H54 (cell line): ENCODE measurements around the gene PLXND1.

ENCODE experiments used
- DNase-seq: peaks from one replicate; pipeline ENCODE4 v3.0.0; 2011; ENCODE audit warnings: low spot score, mixed read lengths; ENCODE audit not compliant: insufficient read length
- FAIRE-seq: peaks from 3 replicates; lab custom pipeline; 2011; peaks lifted over from hg19 to GRCh38; lab: Jason Lieb, UNC
- POLR2A ChIP-seq: IDR thresholded peaks from 2 replicates; pipeline ENCODE4 v1.6.1; 2011; ENCODE audit warnings: low read depth, mild to moderate bottlenecking, low read length

PLXND1 gene

DNA sequence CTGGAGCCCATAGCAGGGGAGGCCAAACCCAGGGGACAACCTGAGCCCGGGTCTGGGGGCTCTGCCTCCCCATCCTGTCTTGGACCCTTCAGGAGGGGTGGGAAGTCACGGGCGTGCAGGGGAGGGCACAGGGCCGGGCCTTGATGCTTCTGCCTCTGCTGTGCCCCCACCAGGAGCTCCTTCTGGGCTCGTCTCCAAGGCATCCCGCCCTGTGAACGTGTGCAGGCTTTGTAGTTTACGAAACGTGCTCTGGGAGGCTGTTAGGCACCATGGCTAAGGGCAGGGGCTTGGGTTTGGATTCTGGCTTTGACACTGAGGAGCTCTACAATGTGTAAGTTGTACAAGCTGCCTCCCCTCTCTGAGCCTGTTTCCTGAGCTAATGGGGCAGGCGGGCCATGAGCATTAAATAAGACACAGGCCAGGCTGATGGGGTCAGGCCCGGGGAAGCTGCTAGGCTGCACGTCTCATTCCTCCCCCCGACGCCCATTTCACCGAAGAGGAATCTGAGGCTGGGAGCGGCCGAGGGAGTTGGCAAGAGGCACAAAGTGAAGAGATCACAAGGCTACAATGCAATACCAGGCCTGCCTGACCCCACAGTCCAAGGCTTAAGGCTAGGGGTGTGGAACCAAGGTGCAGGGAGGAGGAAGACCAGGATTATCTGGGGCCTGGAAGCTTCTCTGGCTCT is 19.6 kb downstream of the PLXND1 start:
- FAIRE-seq (no peak), DNase-seq (no peak)
- no peak for TF ChIP-seq POLR2A

DNA sequence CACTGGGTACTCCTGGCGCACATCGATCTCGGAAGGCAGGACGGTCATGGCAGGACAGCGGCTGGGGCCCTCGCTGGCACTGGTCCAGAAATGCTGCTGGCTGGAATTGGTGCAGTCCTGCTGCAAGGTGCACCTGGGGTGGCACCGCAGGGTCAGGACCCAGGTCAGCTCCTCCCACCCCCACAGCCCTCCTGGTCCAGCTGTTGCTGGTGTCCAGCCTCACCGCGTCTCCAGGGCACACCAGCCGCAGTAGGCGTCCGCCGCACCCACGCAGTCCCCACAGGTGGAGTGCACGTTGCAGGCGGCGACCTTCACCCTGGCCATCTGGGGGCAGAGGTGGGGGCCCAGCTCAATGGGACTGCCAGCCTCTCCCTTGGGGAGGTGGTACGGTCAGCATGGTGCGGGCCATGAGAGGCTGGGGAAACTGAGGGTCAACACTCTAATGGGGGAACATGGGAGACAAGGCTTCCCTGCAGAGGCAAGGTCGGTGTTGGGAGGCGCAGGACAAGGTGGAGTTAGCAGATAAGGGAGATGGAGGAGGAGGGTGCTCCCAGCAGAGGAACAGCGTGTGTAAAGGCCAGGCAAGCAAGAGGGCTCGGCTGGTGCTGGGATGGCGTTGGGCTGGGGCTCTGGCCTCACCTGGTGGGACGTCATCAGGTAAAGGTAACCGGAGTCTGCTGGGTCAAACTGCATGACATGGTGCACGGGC is 20.4 kb downstream of the PLXND1 start:
- no peak for FAIRE-seq
- DNase-seq = no peak
- no peak for TF ChIP-seq POLR2A

DNA sequence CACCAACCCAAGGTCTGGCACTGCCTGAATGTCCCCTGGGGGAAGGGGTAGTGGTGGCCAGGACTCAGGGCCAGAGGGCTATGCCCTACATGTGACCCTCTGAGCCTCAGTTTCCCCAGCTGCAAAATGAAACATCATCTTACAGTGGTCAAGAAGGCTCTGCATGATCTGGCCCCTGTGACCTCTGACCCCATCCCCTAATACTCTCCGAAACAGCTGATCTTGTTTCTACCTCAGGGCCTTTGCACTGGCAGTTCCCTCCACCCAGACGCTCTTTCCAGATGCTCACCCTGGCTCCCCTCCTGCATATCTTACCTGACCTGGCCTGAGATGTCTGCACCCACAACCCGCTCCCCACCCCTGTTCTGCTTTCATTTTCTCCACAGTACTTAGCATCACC is 21.8 kb downstream of the PLXND1 start:
- TF ChIP-seq POLR2A = no peak
- no peak for DNase-seq
- FAIRE-seq = no peak

DNA sequence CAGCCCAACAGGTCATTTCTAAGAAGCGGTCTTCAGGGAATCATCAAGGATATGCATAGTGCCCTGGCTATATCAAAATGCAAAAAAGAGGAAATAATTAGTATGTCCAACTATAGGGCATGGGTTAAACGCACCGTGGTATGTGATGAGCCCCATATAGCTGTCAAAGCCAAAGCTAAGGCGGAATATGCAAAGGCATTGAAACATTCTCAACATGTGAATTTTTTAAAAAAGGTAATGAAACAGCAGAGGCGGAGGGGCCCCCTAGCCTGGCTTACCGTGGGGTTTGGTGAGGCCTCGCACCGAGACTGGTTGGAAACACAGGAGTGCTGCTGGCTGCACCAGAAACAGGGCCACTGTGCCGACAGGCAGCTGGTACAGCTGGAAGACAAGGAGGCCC is 23.2 kb downstream of the PLXND1 start:
- TF ChIP-seq POLR2A = no peak
- DNase-seq = no peak
- FAIRE-seq = no peak

DNA sequence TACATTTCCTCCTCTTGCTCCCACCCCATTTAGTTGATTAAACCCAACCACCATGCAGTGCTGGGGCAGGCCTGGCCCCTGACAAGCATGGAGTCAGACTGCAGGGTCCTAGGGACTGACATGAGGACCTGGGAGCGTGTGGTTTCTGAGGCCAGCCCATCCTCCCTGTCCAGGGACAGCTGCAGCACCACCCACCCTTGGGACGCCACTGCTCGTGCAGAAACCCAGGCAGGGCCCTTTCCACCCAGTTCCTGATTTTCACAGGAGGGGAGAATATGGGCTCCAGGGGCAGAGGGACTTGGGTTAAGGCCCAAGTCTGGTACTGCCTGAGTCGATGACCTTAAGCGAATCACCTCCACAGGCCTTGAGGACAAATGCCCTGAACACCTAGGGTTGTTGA is 23.7 kb downstream of the PLXND1 start:
- FAIRE-seq = no peak
- TF ChIP-seq POLR2A = no peak
- no peak for DNase-seq

DNA sequence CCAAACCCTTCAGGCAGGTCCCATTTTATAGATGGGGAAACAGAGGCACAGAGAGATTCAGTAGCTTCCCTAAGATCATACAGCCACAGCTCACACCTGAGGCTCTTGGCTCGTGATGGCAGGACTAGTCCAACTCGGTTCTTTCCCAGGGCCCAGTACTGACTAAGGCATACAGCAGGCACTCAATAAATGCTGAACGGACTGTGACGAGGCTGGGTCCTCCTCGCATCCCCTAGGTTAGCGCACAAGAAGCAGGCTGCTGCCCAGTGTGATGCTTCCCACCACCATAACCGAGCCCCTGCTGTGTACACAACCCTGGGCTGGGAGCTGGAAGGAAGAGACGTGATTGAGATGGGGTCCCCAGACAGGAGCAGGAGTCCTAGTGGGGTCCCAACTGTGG is 24.9 kb downstream of the PLXND1 start:
- no peak for TF ChIP-seq POLR2A
- no peak for DNase-seq
- FAIRE-seq = no peak

DNA sequence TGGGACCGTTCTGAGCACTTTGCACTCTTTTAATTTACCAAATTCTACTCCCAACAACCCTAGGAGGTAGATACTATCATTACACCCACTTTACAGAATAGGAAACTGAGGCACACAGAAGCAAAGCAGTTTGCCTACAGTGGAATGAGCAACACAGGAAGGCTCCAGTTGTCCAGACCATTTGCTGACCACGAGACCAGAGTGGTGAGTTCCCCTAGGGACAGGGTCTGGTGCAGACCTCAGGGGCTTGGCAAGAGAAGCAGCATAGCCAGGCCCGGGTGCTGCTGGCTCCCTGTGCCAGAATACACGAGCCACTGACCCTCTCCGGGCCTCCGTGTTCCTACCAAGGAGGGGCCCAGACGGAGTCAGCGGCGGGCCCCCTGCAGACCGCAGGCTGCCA is 26.5 kb downstream of the PLXND1 start:
- TF ChIP-seq POLR2A = no peak
- DNase-seq (no peak), FAIRE-seq (no peak)

DNA sequence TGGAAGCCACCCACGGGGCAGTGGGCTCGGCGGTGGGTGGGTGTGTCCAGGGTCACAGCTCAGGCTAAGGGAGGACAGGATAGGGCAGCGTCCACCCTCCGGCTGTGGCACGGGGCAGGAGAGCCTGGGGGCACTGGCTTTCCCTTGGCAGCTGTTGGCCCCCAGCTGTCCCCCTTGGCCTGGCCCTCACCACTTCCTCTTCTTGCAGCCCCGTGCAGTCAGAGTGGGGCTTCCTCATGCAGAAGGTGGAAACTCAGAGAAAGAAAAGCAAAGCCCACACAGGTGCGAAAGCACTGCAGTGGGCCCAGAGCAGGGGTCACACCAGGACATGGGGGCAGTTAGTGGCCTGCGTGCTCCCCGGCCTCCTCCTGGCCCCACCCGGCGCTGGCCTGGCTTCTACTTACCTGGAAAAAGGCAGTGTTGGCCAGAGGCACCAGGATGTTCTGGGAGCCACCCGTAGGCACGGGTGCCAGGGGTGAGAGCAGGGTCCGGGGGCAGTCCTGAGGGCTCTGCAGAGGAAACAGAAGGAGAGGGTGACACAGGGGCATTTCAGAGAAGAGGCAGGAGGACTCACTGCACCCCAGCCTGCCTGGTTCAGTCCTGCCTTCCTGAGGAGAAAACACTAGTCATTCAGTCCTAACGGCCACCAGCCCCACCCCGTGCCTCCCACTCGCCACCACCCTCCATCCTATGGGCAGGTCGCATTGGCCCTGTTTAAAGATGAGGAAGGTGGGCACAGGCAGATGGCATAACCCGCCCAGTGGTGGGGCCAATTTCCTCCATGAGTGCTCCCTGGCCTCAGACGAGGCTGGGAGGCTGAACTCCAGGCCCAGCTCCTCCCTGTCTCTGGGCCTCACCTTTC is 28.3 kb downstream of the PLXND1 start:
- TF ChIP-seq POLR2A = no peak
- no peak for DNase-seq
- no peak for FAIRE-seq

DNA sequence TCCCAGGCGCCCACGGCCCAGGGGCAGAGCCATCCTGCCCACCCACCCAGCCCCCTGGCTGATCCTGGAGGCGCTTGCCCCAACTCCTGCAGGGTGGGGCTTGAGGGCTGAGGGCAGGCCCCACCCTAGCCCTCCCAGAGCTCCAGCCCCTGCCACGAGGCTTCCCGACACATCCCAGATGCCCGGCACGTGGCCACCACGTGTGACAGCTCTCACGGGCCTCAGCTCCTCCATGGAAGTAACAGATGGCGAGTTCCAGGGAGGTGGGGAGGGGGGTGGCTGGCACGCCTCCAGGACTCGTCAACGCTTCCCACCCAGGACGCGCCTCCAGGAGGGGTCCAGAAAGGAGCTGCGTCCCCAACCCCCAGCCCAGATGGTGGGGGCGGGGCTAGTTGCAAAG is 29.1 kb downstream of the PLXND1 start:
- no peak for FAIRE-seq
- no peak for TF ChIP-seq POLR2A
- DNase-seq = no peak

DNA sequence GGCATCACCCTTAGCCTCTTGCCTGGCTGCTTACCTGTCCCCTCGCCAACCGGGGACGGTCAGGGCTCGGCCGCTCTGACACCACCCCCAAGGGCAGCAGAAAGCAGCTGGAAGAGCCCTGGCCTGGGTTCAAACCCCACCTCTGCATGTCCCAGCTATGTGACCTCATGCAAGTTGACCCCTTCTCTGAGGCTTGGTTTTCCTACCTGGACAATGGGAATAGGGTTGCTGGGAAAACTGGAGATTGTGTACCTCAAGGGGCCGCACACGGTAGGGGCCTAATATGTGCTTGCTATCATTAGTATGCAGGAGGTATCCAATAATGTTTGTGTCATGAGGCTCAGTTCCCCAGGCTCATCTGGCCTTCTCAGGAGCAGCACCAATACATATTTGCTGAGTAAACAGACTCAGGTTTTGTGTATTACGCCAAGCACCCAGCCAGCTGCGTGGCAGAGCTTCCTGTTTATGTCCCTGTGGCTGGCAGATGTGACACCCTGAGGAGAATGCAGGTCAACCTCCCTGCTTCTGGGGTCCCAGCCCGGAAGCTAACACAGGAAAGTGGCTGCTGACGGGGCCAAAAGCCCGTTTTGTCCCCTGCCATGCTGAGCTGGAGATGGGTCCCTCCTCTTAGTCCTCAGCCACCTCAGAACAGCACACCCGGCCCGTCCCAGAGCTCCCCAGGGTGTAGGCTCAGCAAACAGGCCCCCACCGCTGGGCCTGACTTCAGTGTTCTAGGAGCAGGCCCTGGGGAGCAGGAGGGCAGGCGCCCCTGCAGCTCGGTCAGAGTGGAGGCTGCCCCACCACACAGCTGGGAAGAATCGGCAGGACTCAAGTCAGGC is 29.7 kb downstream of the PLXND1 start:
- FAIRE-seq = no peak
- DNase-seq = no peak

DNA sequence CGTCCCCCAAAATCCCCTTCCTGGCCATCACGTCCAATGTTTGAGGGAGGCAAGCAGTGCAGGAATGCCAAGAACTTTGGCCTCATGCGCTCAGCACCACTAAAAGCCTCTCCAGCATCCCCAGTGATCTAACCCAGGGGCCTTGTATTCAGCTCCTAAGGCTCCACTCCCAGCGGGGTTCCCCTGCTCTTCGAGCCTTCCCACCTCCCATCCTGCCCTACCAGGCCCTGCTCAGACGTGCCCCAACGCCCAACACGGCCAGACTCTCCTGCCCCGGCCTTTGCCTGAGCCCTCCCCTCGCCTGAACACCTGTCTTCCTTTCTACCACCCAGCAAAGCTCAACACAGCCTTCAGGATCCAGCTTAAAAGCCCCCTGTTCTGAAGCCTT is 30.5 kb downstream of the PLXND1 start:
- no peak for DNase-seq
- FAIRE-seq = no peak
- no peak for TF ChIP-seq POLR2A

More for the DNA sequence above, 29.7 kb downstream of the PLXND1 start:
- TF ChIP-seq POLR2A = no peak

DNA sequence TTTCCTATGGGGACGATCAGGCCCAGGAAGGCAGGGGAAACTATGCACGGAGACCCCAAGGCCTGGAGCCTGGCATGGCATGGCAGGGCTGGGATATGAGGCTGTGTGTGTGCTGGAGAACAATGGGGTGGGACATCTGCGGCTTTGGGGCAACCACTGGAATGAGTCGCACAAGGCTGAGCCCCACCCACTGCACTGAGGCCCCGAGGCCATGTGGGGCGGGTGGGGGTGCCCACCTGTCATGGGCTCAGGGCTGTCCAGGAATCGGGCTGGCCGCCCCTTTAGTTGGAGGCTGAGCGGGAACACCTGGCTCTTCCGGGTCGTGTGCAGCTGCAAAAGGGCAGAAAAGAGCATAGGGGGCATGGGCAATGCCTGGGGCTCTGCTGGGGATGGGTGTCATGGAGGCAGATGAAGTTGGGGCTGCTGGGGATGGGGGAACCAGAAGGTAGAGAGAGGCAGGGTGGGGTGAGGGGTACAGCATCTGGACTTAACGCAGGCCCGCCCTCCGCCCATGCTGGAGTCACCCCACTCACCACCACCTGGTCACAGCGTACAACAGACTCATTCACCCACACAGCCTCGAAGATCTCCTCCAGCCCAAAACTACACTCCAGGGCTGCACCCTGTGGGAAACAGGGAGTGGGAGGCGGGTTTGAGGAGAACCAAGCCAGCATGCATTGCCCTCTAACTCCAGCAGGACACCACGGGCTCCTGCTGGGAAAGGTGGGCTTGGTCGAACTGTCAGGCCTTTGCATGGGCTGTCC is 31.1 kb downstream of the PLXND1 start:
- DNase-seq = no peak
- TF ChIP-seq POLR2A = no peak
- no peak for FAIRE-seq

DNA sequence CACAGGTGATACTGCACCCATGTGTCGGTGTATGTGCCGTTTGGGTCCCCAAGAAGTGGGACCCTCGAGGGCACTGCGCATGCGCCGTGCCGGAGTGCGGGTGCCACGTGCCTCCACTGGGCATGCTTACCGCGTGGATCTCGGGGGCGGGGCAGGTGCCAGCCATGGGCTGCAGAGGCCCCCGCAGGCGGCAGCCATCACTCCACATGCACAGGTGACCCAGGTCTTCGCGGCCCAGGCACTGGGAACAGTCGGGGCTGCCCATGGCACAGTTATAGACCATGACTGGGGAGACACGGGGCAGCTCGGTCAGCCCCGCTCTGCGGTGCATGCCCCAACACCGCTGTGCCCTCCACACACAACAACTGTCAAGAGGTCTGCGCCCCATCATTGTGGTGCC is 32.3 kb downstream of the PLXND1 start:
- TF ChIP-seq POLR2A = no peak
- no peak for DNase-seq
- FAIRE-seq = no peak
